ENCODE results near the gene SLC22A23. TPM values are rescaled to one million over a fixed set of nuclear protein-coding genes. Genes with fewer than 3 reads are reported as not detected.

The SLC22A23 gene
- total RNA-seq, 2 experiments from 2014 or later: not detected

DNA sequence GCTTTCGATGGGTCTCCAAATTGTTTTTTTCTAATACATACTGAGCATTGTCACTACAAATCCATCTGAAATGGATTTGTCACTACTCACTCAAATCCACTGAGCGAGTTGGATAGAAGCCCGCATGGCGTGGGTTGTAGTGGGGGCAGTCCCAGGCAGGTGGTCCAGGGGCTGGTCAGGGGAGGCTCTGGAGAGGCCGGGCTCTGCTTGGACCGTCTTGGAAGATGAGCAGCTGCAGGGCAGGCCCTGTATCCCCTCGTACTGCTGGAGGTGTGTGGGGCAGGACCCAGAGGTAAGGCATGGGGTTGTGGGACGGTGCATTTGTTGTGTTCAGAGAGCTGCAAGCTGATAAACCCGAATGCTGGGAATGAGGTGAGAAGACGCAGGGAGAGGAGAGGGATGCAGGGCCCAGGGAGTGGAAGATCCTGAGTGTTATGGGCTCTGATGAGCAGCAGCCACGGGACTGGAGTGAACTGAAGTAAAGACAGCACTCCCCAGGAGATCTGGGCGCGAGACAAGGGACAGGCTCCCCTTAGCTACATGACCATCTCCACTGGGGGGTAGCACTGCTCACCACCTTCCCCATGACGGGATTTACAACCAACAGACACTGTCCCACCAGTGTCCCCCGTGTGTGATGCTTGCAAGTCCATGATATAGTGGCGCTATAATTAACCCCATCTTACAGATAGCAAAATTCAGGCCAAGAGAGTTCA is 152.2 kb downstream of the SLC22A23 start:
- intact Hi-C loops (cut with micrococcal nuclease; ENCODE audit: unreplicated experiment): no loop called here
- Histone ChIP-seq H3K79me2 (ENCODE audit: insufficient read depth, low read depth, low read length) (no peaks in the 10 kb centered on the region), H3K9me3 (ENCODE audit: low read length) (no peaks in the 10 kb centered on the region), H4K20me1 (ENCODE audit: insufficient read depth, low read length) (no peaks in the 10 kb centered on the region), H3K27ac (ENCODE audit: low read depth, low read length, poor library complexity, severe bottlenecking) (no peak overlapping the region), H3K4me1 (ENCODE audit: insufficient read depth, low read length, poor library complexity, severe bottlenecking) (no peaks in the 10 kb centered on the region), H3K4me2 (ENCODE audit: low read length) (no peak overlapping the region), H3K9me2 (ENCODE audit: insufficient read depth, low read length) (no peaks in the 10 kb centered on the region), H3K4me3 (ENCODE audit: low read depth, low read length, poor library complexity, severe bottlenecking) (no peak overlapping the region), H3K36me3 (ENCODE audit: insufficient read depth, low read length) (no peaks in the 10 kb centered on the region), H2AFZ (ENCODE audit: low read length) (no peak overlapping the region)
- TF ChIP-seq EZH2phosphoT487 (IDR thresholded peaks at IDR 0.05; ENCODE audit: borderline replicate concordance, low read depth, low read length): no peak
- TF ChIP-seq, protein P1, sequence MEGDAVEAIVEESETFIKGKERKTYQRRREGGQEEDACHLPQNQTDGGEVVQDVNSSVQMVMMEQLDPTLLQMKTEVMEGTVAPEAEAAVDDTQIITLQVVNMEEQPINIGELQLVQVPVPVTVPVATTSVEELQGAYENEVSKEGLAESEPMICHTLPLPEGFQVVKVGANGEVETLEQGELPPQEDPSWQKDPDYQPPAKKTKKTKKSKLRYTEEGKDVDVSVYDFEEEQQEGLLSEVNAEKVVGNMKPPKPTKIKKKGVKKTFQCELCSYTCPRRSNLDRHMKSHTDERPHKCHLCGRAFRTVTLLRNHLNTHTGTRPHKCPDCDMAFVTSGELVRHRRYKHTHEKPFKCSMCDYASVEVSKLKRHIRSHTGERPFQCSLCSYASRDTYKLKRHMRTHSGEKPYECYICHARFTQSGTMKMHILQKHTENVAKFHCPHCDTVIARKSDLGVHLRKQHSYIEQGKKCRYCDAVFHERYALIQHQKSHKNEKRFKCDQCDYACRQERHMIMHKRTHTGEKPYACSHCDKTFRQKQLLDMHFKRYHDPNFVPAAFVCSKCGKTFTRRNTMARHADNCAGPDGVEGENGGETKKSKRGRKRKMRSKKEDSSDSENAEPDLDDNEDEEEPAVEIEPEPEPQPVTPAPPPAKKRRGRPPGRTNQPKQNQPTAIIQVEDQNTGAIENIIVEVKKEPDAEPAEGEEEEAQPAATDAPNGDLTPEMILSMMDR (conservative IDR thresholded peaks at IDR 0.05; ENCODE audit: low read length): no peak
- POLR2A ChIA-PET: no interaction called here
- DNase-seq (ENCODE audit: low spot score): no peak
- BruUV-seq (replicated peaks): no TSS peak
- CTCF ChIA-PET (ENCODE audit: unreplicated experiment): no interaction called here

DNA sequence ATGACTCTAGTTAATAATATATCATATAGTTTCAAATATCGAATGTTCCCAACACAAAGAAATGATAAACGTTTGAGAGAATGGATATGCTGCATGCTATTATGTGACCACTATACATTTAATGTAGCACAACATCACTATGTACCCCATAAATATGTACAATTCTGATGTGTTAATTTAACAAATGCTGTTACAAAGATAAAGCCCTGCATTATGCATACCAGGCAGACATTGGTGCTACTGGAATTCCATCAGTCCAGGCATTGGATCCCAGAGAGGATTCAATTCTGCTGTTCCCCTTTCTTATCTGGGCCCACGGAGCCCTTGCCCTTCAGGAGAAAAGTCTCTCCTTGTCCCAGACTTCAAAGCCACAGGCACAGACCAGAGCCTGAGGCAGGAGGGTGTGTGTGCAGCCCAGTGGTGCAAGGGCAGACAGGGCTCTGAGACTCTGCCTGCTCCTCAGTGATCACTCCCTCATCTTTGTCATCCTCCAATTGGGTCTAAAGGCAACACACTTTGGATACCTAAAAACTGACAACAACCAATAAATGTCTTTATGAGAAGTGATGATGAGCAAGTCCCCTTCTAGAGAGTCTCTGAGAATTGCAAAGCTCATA is 152.9 kb downstream of the SLC22A23 start:
- Histone ChIP-seq H3K79me2 (ENCODE audit: insufficient read depth, low read depth, low read length) (no peaks in the 10 kb centered on the region), H4K20me1 (ENCODE audit: insufficient read depth, low read length) (no peaks in the 10 kb centered on the region), H3K9me3 (ENCODE audit: low read length) (no peaks in the 10 kb centered on the region), H3K4me2 (ENCODE audit: low read length) (no peak overlapping the region), H3K4me3 (ENCODE audit: low read depth, low read length, poor library complexity, severe bottlenecking) (no peak overlapping the region), H3K9me2 (ENCODE audit: insufficient read depth, low read length) (no peaks in the 10 kb centered on the region), H2AFZ (ENCODE audit: low read length) (no peak overlapping the region), H3K4me1 (ENCODE audit: insufficient read depth, low read length, poor library complexity, severe bottlenecking) (no peaks in the 10 kb centered on the region), H3K36me3 (ENCODE audit: insufficient read depth, low read length) (no peaks in the 10 kb centered on the region), H3K27ac (ENCODE audit: low read depth, low read length, poor library complexity, severe bottlenecking) (no peak overlapping the region)
- no TSS peak for BruUV-seq (replicated peaks)
- TF ChIP-seq, protein P1 (conservative IDR thresholded peaks at IDR 0.05; ENCODE audit: low read length): no peak
- TF ChIP-seq EZH2phosphoT487 (IDR thresholded peaks at IDR 0.05; ENCODE audit: borderline replicate concordance, low read depth, low read length): no peak
- intact Hi-C loops (cut with micrococcal nuclease; ENCODE audit: unreplicated experiment): no loop called here
- ChIA-PET POLR2A (no interaction called here), CTCF (ENCODE audit: unreplicated experiment) (no interaction called here)
- no peak for DNase-seq (ENCODE audit: low spot score)

DNA sequence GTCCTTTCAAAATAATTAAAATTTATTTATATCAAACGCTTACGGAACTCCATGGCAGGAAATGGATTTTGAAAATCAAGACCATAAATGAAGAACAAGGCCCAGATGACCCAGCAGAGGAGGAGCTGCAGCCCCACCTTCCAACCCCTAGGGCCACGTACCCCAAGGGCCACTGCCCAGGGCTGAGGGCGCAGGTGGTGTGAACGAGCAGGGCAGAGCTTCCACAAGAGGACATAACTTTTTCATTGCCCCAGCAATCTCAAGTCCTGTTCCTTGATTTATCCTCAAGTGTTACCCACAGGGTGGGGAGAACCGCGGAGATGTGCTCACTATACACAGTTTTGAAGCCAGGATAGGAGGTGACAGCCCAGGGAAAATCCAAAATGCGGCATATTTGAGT is 155.3 kb downstream of the SLC22A23 start:
- intact Hi-C loops (cut with micrococcal nuclease; ENCODE audit: unreplicated experiment): no loop called here
- no peak overlapping the region for H2AFZ ChIP-seq (ENCODE audit: low read length)
- H3K4me1 ChIP-seq (ENCODE audit: insufficient read depth, low read length, poor library complexity, severe bottlenecking): no peaks in the 10 kb centered on the region
- no peaks in the 10 kb centered on the region for H3K9me3 ChIP-seq (ENCODE audit: low read length)
- CTCF ChIA-PET (ENCODE audit: unreplicated experiment): no interaction called here
- no peak overlapping the region for H3K27ac ChIP-seq (ENCODE audit: low read depth, low read length, poor library complexity, severe bottlenecking)
- TF ChIP-seq, protein P1 (conservative IDR thresholded peaks at IDR 0.05; ENCODE audit: low read length): no peak
- TF ChIP-seq EZH2phosphoT487 (IDR thresholded peaks at IDR 0.05; ENCODE audit: borderline replicate concordance, low read depth, low read length): no peak
- DNase-seq (ENCODE audit: low spot score): no peak
- H3K79me2 ChIP-seq (ENCODE audit: insufficient read depth, low read depth, low read length): no peaks in the 10 kb centered on the region
- H3K36me3 ChIP-seq (ENCODE audit: insufficient read depth, low read length): no peaks in the 10 kb centered on the region
- POLR2A ChIA-PET: interaction anchor here (1.0 kb wide), 1 partner anchor 1011 kb away, joined by 3 read pairs; no protein-coding TSS in a partner anchor
- no peaks in the 10 kb centered on the region for H3K9me2 ChIP-seq (ENCODE audit: insufficient read depth, low read length)
- no peak overlapping the region for H3K4me2 ChIP-seq (ENCODE audit: low read length)
- BruUV-seq (replicated peaks): no TSS peak
- H3K4me3 ChIP-seq (ENCODE audit: low read depth, low read length, poor library complexity, severe bottlenecking): no peak overlapping the region
- H4K20me1 ChIP-seq (ENCODE audit: insufficient read depth, low read length): no peaks in the 10 kb centered on the region
